ENCODE data around the gene PRRX2.
A peak's percentile ranks its signal among the peaks of the same experiment; 100 is the strongest.
"Not testable (repeated sequence)": the region's sequence is repeated elsewhere in the genome, so short reads cannot be mapped to it uniquely, and the experiment has no call there.

The PRRX2 gene

DNA sequence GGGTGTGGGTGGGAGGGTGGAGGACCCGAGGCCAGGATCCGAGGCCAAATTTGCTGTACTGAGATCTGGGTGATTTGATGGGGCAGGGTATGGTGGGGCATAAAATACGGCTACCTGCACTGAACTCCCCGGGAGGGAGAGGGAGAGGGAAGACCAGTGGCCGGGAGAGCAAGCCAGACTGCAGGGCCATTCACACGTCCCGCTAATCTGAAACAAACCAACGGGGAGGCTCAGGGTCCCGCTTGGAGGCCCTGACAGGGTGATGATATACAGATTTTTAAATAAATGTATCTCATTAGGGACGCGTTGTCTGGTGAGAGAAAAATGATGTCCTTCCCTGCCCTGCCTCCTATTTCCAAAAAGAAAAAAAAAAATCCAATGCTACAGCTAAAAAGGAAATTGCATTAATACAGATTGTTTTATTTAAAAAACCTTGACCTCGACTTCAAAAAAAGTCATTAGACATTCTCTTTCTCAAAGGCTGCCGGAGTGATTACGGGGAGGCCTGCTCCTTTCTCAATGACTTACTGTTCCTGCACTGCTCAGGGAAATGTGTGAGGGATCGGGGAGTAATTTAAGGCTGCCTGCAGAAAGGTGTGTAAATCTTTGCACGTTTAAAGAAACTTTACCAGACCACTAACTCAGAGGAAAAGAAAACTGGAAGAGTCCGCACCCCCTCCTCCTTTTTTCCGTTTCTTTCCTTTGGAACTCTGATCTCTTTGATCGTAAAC lies 11.5 kb upstream of the PRRX2 start:
- WGBS (ENCODE audit: insufficient coverage) = 78% methylated on average over 12 of the region's 19 CpGs
- no peak for DNase-seq
- Histone ChIP-seq H3K36me3 (ENCODE audit: control insufficient read depth in 4 of 4, insufficient read depth in 4 of 4, low read length in 3 of 4) (no peaks in the 10 kb centered on the region), H3K27me3 (replicated peaks in 2 of 5; ENCODE audit: control insufficient read depth in 4 of 5, insufficient read depth in 5 of 5, low read length in 4 of 5) (peaks cover 0 to 6% (median 0%) of the 10 kb centered on the region in 5 experiments), H3K4me3 (ENCODE audit: control insufficient read depth in 1 of 7, extremely low read depth in 1 of 7, insufficient read depth in 4 of 7, low read depth in 2 of 7, low read length in 6 of 7) (no peak overlapping the region), H3K9me3 (ENCODE audit: control extremely low read depth in 1 of 5, control insufficient read depth in 4 of 5, insufficient read depth in 2 of 5, low read depth in 1 of 5, low read length in 4 of 5) (no peaks in the 10 kb centered on the region), H3K4me1 (ENCODE audit: control extremely low read depth in 1 of 4, control insufficient read depth in 4 of 4, insufficient read depth in 4 of 4, low read length in 3 of 4) (peaks cover 0 to 3% (median 1%) of the 10 kb centered on the region in 4 experiments), H3K27ac (ENCODE audit: insufficient read depth in 1 of 2, low read depth in 1 of 2, low read length in 2 of 2, poor library complexity in 1 of 2, severe bottlenecking in 2 of 2) (no peak overlapping the region)
- CTCF ChIA-PET = interaction anchor here (2.0 to 2.2 kb wide), 2 partner anchors 10 to 127 kb away, joined by 7 read pairs; no protein-coding TSS in a partner anchor
- POLR2A ChIA-PET = no interaction called here

DNA sequence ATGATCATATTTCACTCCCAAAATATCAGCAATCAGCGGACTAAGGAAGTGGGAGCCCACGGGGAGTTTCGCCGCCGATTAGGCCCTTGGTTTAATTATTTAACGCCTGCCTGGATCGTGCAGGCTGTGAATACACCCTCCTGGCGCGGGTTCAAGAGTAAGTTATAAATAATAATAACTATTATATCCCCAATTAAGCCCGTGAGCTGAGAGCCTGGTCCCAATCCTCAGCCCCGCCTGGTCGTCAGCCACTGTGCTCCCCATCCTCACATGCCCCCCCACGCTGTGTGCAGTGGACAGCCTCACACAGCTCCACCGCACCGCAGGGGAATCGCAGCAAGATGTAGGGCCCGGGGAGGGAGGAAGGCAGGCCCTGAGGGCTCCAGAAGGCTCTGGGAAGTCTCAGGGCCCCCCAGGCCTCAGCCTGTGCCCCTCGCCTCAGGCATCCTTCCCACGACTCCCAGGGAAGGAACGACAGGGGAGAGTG lies 10.8 kb upstream of the PRRX2 start:
- H3K27ac ChIP-seq (ENCODE audit: insufficient read depth in 1 of 2, low read depth in 1 of 2, low read length in 2 of 2, poor library complexity in 1 of 2, severe bottlenecking in 2 of 2) = no peak overlapping the region
- 74% methylated on average over 13 of the region's 20 CpGs for WGBS (ENCODE audit: insufficient coverage)
- no peaks in the 10 kb centered on the region for H3K9me3 ChIP-seq (ENCODE audit: control extremely low read depth in 1 of 5, control insufficient read depth in 4 of 5, insufficient read depth in 2 of 5, low read depth in 1 of 5, low read length in 4 of 5)
- ChIA-PET CTCF (interaction anchor here (2.0 kb wide), 1 partner anchor 127 kb away, joined by 7 read pairs; no protein-coding TSS in a partner anchor), POLR2A (no interaction called here)
- H3K36me3 ChIP-seq (ENCODE audit: control insufficient read depth in 4 of 4, insufficient read depth in 4 of 4, low read length in 3 of 4) = no peaks in the 10 kb centered on the region
- no peak overlapping the region for H3K4me3 ChIP-seq (ENCODE audit: control insufficient read depth in 1 of 7, extremely low read depth in 1 of 7, insufficient read depth in 4 of 7, low read depth in 2 of 7, low read length in 6 of 7)
- no peak for DNase-seq
- H3K27me3 ChIP-seq (replicated peaks in 2 of 5; ENCODE audit: control insufficient read depth in 4 of 5, insufficient read depth in 5 of 5, low read length in 4 of 5) = peaks cover 0 to 4% (median 0%) of the 10 kb centered on the region in 5 experiments
- peaks cover 0 to 3% (median 1%) of the 10 kb centered on the region in 4 experiments for H3K4me1 ChIP-seq (ENCODE audit: control extremely low read depth in 1 of 4, control insufficient read depth in 4 of 4, insufficient read depth in 4 of 4, low read length in 3 of 4)

DNA sequence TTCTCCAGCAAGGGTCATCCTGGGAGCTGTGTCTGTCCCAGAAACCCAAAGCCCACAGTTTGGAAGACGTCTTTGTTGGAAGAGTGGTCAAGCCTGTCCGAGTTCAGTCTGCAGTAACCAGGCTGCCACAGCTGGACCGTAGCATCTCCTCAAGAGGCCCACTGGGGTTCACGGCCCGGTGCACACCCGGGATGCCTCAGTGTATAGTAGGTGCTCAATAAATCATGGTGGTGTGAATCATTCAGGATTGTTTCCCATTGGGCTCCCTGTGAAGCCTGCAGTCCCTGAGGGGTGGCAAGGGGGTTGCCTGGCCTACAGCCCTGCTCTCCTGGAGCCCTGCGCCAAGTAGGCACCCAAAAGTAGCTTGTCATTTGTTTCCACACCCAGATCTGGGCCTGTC lies 10.3 kb upstream of the PRRX2 start:
- H3K27ac ChIP-seq (ENCODE audit: insufficient read depth in 1 of 2, low read depth in 1 of 2, low read length in 2 of 2, poor library complexity in 1 of 2, severe bottlenecking in 2 of 2) = no peak overlapping the region
- H3K27me3 ChIP-seq (replicated peaks in 2 of 5; ENCODE audit: control insufficient read depth in 4 of 5, insufficient read depth in 5 of 5, low read length in 4 of 5) = peaks cover 0 to 3% (median 0%) of the 10 kb centered on the region in 5 experiments
- no peaks in the 10 kb centered on the region for H3K36me3 ChIP-seq (ENCODE audit: control insufficient read depth in 4 of 4, insufficient read depth in 4 of 4, low read length in 3 of 4)
- no peaks in the 10 kb centered on the region for H3K9me3 ChIP-seq (ENCODE audit: control extremely low read depth in 1 of 5, control insufficient read depth in 4 of 5, insufficient read depth in 2 of 5, low read depth in 1 of 5, low read length in 4 of 5)
- ChIA-PET CTCF (interaction anchor here (2.0 kb wide), 1 partner anchor 126 kb away, joined by 7 read pairs; no protein-coding TSS in a partner anchor), POLR2A (no interaction called here)
- no peak overlapping the region for H3K4me3 ChIP-seq (ENCODE audit: control insufficient read depth in 1 of 7, extremely low read depth in 1 of 7, insufficient read depth in 4 of 7, low read depth in 2 of 7, low read length in 6 of 7)
- 100% methylated on average over 6 of the region's 7 CpGs for WGBS (ENCODE audit: insufficient coverage)
- no peak for DNase-seq
- H3K4me1 ChIP-seq (ENCODE audit: control extremely low read depth in 1 of 4, control insufficient read depth in 4 of 4, insufficient read depth in 4 of 4, low read length in 3 of 4) = peaks cover 0 to 3% (median 1%) of the 10 kb centered on the region in 4 experiments

DNA sequence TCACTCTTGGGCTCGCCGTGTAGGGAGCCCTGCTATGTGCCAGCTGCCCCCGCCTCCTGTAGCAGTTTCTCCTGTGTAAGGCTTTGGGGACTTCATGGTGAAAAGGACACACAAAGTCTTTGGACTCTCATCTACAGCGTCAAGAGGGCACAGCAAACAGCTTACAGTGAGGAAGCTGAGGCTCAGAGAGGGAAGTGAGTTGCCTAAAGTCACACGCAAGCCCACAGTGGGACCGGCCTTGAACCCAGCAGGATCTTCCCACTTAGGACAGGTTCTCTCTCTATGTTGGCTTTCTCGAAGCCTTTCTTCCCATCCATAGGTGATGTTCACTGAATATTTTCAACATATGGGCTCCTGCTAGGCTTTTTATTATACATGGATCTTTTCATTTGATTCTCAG lies 9.8 kb upstream of the PRRX2 start:
- 92% methylated on average over 7 of the region's 7 CpGs for WGBS (ENCODE audit: insufficient coverage)
- peaks cover 0 to 4% (median 2%) of the 10 kb centered on the region in 5 experiments for H3K27me3 ChIP-seq (replicated peaks in 2 of 5; ENCODE audit: control insufficient read depth in 4 of 5, insufficient read depth in 5 of 5, low read length in 4 of 5)
- H3K9me3 ChIP-seq (ENCODE audit: control extremely low read depth in 1 of 5, control insufficient read depth in 4 of 5, insufficient read depth in 2 of 5, low read depth in 1 of 5, low read length in 4 of 5) = no peaks in the 10 kb centered on the region
- H3K4me1 ChIP-seq (ENCODE audit: control extremely low read depth in 1 of 4, control insufficient read depth in 4 of 4, insufficient read depth in 4 of 4, low read length in 3 of 4) = peaks cover 0 to 3% (median 1%) of the 10 kb centered on the region in 4 experiments
- no peak for DNase-seq
- no peaks in the 10 kb centered on the region for H3K36me3 ChIP-seq (ENCODE audit: control insufficient read depth in 4 of 4, insufficient read depth in 4 of 4, low read length in 3 of 4)
- ChIA-PET POLR2A (no interaction called here), CTCF (interaction anchor here (1.2 to 2.0 kb wide), 2 partner anchors 16 to 126 kb away, joined by 3 to 7 read pairs; no protein-coding TSS in a partner anchor)
- no peak overlapping the region for H3K27ac ChIP-seq (ENCODE audit: insufficient read depth in 1 of 2, low read depth in 1 of 2, low read length in 2 of 2, poor library complexity in 1 of 2, severe bottlenecking in 2 of 2)
- H3K4me3 ChIP-seq (ENCODE audit: control insufficient read depth in 1 of 7, extremely low read depth in 1 of 7, insufficient read depth in 4 of 7, low read depth in 2 of 7, low read length in 6 of 7) = no peak overlapping the region

DNA sequence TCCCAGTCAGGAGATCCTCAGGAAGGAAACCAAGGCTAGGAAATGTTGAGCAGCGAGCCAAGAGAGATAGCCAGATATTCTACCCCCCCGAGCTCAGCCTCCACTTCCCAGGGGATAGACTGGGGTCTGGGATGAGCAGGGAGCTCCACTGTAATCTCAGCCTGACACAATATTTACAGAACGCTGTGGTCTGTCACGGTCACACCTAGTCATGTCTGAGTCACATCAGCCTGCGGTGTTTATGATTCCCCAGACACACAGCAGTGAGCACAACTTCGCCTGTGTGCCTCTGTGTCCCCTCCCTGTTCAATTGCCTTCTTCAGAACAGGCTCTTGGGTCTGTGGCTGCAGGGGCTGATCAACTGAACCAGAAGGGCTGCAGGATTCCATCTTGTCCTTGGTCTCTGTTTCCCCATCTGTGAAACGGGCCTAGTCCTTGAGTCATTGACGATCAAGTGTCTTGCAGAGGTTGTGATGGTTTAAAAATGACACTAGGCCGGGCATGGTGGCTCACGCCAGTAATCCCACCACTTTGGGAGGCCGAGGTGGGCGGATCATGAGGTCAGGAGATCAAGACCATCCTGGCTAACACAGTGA lies 8.6 kb upstream of the PRRX2 start:
- no peak overlapping the region for H3K4me3 ChIP-seq (ENCODE audit: control insufficient read depth in 1 of 7, extremely low read depth in 1 of 7, insufficient read depth in 4 of 7, low read depth in 2 of 7, low read length in 6 of 7)
- H3K27ac ChIP-seq (ENCODE audit: insufficient read depth in 1 of 2, low read depth in 1 of 2, low read length in 2 of 2, poor library complexity in 1 of 2, severe bottlenecking in 2 of 2) = no peak overlapping the region
- peaks cover 0 to 10% (median 3%) of the 10 kb centered on the region in 5 experiments for H3K27me3 ChIP-seq (replicated peaks in 2 of 5; ENCODE audit: control insufficient read depth in 4 of 5, insufficient read depth in 5 of 5, low read length in 4 of 5)
- no peaks in the 10 kb centered on the region for H3K9me3 ChIP-seq (ENCODE audit: control extremely low read depth in 1 of 5, control insufficient read depth in 4 of 5, insufficient read depth in 2 of 5, low read depth in 1 of 5, low read length in 4 of 5)
- peaks cover 0 to 3% (median 1%) of the 10 kb centered on the region in 4 experiments for H3K4me1 ChIP-seq (ENCODE audit: control extremely low read depth in 1 of 4, control insufficient read depth in 4 of 4, insufficient read depth in 4 of 4, low read length in 3 of 4)
- ChIA-PET POLR2A (no interaction called here), CTCF (interaction anchor here (0.7 to 1.3 kb wide), 4 partner anchors 13 to 20 kb away, joined by 3 read pairs; no protein-coding TSS in a partner anchor)
- H3K36me3 ChIP-seq (ENCODE audit: control insufficient read depth in 4 of 4, insufficient read depth in 4 of 4, low read length in 3 of 4) = no peaks in the 10 kb centered on the region
- 95% methylated on average over 10 of the region's 12 CpGs for WGBS (ENCODE audit: insufficient coverage)
- no peak for DNase-seq

DNA sequence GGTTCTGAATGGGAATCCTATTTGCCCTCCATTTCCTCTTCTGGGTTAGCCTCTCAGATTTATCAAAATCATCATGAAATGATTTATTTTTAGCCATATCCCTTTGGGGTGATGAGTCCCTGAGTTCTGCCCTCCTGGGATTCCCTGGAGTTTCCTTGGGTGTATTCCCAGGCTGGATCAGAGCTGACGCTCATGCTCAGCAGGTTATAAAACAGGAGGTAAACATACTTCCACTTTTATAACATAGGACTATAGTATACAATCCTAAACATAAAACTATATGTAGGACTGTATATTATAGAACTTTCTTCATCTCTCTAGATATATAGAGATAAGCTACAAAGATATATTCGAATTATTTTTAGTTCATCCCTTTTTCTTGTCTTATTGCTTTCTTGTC lies 4.4 kb upstream of the PRRX2 start:
- WGBS (ENCODE audit: insufficient coverage) = no CpG with 5 or more reads among the region's 2 CpGs
- peaks cover 0 to 41% (median 13%) of the 10 kb centered on the region in 5 experiments for H3K27me3 ChIP-seq (replicated peaks in 2 of 5; ENCODE audit: control insufficient read depth in 4 of 5, insufficient read depth in 5 of 5, low read length in 4 of 5)
- no peak overlapping the region for H3K4me3 ChIP-seq (ENCODE audit: control insufficient read depth in 1 of 7, extremely low read depth in 1 of 7, insufficient read depth in 4 of 7, low read depth in 2 of 7, low read length in 6 of 7)
- DNase-seq = no peak
- H3K36me3 ChIP-seq (ENCODE audit: control insufficient read depth in 4 of 4, insufficient read depth in 4 of 4, low read length in 3 of 4) = no peaks in the 10 kb centered on the region
- no peak overlapping the region for H3K27ac ChIP-seq (ENCODE audit: insufficient read depth in 1 of 2, low read depth in 1 of 2, low read length in 2 of 2, poor library complexity in 1 of 2, severe bottlenecking in 2 of 2)
- no peaks in the 10 kb centered on the region for H3K9me3 ChIP-seq (ENCODE audit: control extremely low read depth in 1 of 5, control insufficient read depth in 4 of 5, insufficient read depth in 2 of 5, low read depth in 1 of 5, low read length in 4 of 5)
- H3K4me1 ChIP-seq (ENCODE audit: control extremely low read depth in 1 of 4, control insufficient read depth in 4 of 4, insufficient read depth in 4 of 4, low read length in 3 of 4) = peaks cover 0 to 8% (median 6%) of the 10 kb centered on the region in 4 experiments
- ChIA-PET CTCF (no interaction called here), POLR2A (no interaction called here)

DNA sequence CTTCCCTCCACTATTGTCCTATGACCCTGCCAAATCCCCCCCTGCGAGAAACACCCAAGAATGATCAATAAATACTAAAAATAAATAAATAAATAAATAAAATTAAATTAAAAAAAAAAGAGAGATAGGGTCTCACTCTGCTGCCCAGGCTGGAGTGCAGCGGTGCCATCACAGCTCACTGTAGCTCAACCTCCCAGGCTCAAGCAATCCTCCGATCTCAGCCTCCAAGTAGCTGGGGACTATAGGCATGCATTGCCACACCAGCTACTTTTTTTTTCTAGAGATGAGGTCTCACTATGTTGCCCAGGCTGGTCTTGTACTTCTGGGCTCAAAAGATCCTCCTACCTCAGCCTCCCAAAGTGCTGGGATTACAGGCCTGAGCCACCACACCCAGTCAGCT lies 3.2 kb upstream of the PRRX2 start:
- Histone ChIP-seq H3K27me3 (replicated peaks in 2 of 5; ENCODE audit: control insufficient read depth in 4 of 5, insufficient read depth in 5 of 5, low read length in 4 of 5) (peaks cover 0 to 52% (median 14%) of the 10 kb centered on the region in 5 experiments), H3K4me1 (ENCODE audit: control extremely low read depth in 1 of 4, control insufficient read depth in 4 of 4, insufficient read depth in 4 of 4, low read length in 3 of 4) (peaks cover 0 to 11% (median 6%) of the 10 kb centered on the region in 4 experiments), H3K4me3 (ENCODE audit: control insufficient read depth in 1 of 7, extremely low read depth in 1 of 7, insufficient read depth in 4 of 7, low read depth in 2 of 7, low read length in 6 of 7) (peak overlapping the region in 1 of 7 experiments; percentile 1)
- WGBS (ENCODE audit: insufficient coverage) = 50% methylated on average over 2 of the region's 3 CpGs
- DNase-seq; H3K36me3 ChIP-seq (ENCODE audit: control insufficient read depth in 4 of 4, insufficient read depth in 4 of 4, low read length in 3 of 4); H3K9me3 ChIP-seq (ENCODE audit: control extremely low read depth in 1 of 5, control insufficient read depth in 4 of 5, insufficient read depth in 2 of 5, low read depth in 1 of 5, low read length in 4 of 5); POLR2A ChIA-PET; H3K27ac ChIP-seq (ENCODE audit: insufficient read depth in 1 of 2, low read depth in 1 of 2, low read length in 2 of 2, poor library complexity in 1 of 2, severe bottlenecking in 2 of 2): not testable (repeated sequence)
- CTCF ChIA-PET = interaction anchor here (0.7 kb wide), 1 partner anchor 11 kb away, joined by 5 read pairs; no protein-coding TSS in a partner anchor

Measured in common myeloid progenitor, CD34-positive (primary cell).